ENCODE measurements around the gene ENKD1. TPM values are rescaled to one million over a fixed set of nuclear protein-coding genes. Genes with fewer than 3 reads are reported as not detected.
A peak's percentile ranks its signal among the peaks of the same experiment; 100 is the strongest.

ENKD1 gene
- total RNA-seq, 2 donors from 2014 or later, result 19.0 to 21.2 TPM

GRCh38 chr16:67667453-67667816 is 885 bp upstream of the ENKD1 start:
- TF ChIP-seq, protein P1, sequence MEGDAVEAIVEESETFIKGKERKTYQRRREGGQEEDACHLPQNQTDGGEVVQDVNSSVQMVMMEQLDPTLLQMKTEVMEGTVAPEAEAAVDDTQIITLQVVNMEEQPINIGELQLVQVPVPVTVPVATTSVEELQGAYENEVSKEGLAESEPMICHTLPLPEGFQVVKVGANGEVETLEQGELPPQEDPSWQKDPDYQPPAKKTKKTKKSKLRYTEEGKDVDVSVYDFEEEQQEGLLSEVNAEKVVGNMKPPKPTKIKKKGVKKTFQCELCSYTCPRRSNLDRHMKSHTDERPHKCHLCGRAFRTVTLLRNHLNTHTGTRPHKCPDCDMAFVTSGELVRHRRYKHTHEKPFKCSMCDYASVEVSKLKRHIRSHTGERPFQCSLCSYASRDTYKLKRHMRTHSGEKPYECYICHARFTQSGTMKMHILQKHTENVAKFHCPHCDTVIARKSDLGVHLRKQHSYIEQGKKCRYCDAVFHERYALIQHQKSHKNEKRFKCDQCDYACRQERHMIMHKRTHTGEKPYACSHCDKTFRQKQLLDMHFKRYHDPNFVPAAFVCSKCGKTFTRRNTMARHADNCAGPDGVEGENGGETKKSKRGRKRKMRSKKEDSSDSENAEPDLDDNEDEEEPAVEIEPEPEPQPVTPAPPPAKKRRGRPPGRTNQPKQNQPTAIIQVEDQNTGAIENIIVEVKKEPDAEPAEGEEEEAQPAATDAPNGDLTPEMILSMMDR (conservative IDR thresholded peaks at IDR 0.05), result no peak
- peak; percentile 61 for DNase-seq
- peaks cover 13% of the 10 kb centered on the region for H3K36me3 Mint-ChIP-seq (ENCODE audit: low read depth)
- 86 to 88% methylated on average over 3 to 10 of the region's 10 CpGs for WGBS, 2 experiments (ENCODE audit: insufficient coverage in 1 of 2, insufficient read length in 1 of 2)
- peak overlapping the region; percentile 71 for H3K4me3 Mint-ChIP-seq
- Histone ChIP-seq H3K27ac (ENCODE audit: low read depth, low read length) (peak overlapping the region; percentile 24), H3K27me3 (ENCODE audit: control insufficient read depth, insufficient read depth, low read length, poor library complexity, severe bottlenecking) (no peaks in the 10 kb centered on the region), H3K4me3 (ENCODE audit: low read length) (peak overlapping the region; percentile 76), H3K36me3 (ENCODE audit: control insufficient read depth, insufficient read depth, low read length) (peaks cover 8% of the 10 kb centered on the region), H3K9ac (ENCODE audit: extremely low read depth, low read length, poor library complexity, severe bottlenecking) (no peak overlapping the region), H3K4me1 (ENCODE audit: control insufficient read depth, insufficient read depth, low read length) (no peaks in the 10 kb centered on the region), H3K9me3 (ENCODE audit: control insufficient read depth, low read length) (no peaks in the 10 kb centered on the region)
- no peak overlapping the region for H3K27ac Mint-ChIP-seq
- peaks cover 2% of the 10 kb centered on the region for H3K4me1 Mint-ChIP-seq
- H3K27me3 Mint-ChIP-seq (ENCODE audit: insufficient read depth), result peaks cover 2% of the 10 kb centered on the region
- no peaks in the 10 kb centered on the region for H3K9me3 Mint-ChIP-seq

DNA sequence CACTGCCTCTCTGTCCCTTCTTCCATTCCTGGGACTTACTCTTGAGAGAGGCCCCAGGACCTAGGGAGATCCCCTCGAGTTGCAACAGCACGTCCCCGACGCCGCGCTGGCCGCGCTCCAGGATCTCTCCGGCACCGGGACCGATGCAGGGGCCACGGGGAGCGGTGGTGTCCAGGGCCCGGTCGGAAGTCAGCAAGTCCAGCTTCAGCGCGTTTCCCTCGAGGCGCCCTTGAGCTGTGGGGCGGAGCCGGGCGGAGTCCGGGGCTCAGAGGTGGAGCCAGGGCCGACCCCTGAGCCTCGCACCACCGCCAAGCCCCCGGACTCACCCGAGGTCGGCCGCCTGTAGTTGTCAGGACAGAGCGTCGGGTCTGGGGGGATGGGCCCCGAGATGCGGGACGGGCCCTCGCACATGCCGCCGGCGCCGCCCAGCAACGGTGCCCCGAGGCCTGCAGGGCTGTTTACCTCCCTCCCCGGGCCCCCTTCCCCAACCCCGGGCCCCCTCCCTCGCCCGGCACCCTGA is 458 bp downstream of the ENKD1 start:
- Histone ChIP-seq H3K27ac (ENCODE audit: low read depth, low read length) (peak overlapping the region; percentile 53), H3K36me3 (ENCODE audit: control insufficient read depth, insufficient read depth, low read length) (peaks cover 11% of the 10 kb centered on the region), H3K4me1 (ENCODE audit: control insufficient read depth, insufficient read depth, low read length) (peaks cover 4% of the 10 kb centered on the region), H3K9ac (ENCODE audit: extremely low read depth, low read length, poor library complexity, severe bottlenecking) (peak overlapping the region; percentile 34), H3K27me3 (ENCODE audit: control insufficient read depth, insufficient read depth, low read length, poor library complexity, severe bottlenecking) (no peaks in the 10 kb centered on the region), H3K9me3 (ENCODE audit: control insufficient read depth, low read length) (no peaks in the 10 kb centered on the region), H3K4me3 (ENCODE audit: low read length) (peak overlapping the region; percentile 76)
- Mint-ChIP-seq H3K4me3 (peak overlapping the region; percentile 71), H3K27me3 (ENCODE audit: insufficient read depth) (peaks cover 5% of the 10 kb centered on the region), H3K4me1 (peaks cover 6% of the 10 kb centered on the region), H3K36me3 (ENCODE audit: low read depth) (peaks cover 13% of the 10 kb centered on the region), H3K27ac (no peak overlapping the region), H3K9me3 (no peaks in the 10 kb centered on the region)
- peak; percentile 80 for DNase-seq
- TF ChIP-seq, protein P1 (conservative IDR thresholded peaks at IDR 0.05), result no peak
- WGBS, 2 experiments (ENCODE audit: insufficient coverage in 1 of 2, insufficient read length in 1 of 2), result 3 to 23% methylated on average over 6 to 46 of the region's 46 CpGs

DNA sequence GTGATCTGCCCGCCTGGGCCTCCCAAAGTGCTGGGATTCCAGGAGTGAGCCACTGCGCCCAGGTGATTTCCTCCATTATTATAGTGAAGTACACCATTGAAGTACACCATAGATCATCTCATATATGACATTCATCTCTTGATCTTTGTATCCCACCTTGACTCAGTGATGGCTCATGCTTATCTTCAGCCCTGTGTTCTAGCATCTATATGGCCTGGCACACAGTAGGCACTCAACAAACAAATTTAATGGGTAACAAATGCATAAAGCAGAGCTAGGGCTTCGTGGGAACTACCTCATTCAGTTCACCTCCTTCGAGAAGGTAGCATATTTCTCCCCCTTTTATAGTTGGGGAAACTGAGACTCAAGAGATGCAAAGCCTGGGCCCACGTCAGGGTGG is 952 bp downstream of the ENKD1 start:
- H3K4me1 ChIP-seq (ENCODE audit: control insufficient read depth, insufficient read depth, low read length), result peaks cover 4% of the 10 kb centered on the region
- H3K27ac Mint-ChIP-seq, result no peak overlapping the region
- no peak overlapping the region for H3K27ac ChIP-seq (ENCODE audit: low read depth, low read length)
- H3K4me3 ChIP-seq (ENCODE audit: low read length), result peak overlapping the region; percentile 76
- peaks cover 7% of the 10 kb centered on the region for H3K4me1 Mint-ChIP-seq
- no peak overlapping the region for H3K9ac ChIP-seq (ENCODE audit: extremely low read depth, low read length, poor library complexity, severe bottlenecking)
- H3K27me3 Mint-ChIP-seq (ENCODE audit: insufficient read depth), result peaks cover 5% of the 10 kb centered on the region
- WGBS, 2 experiments (ENCODE audit: insufficient coverage in 1 of 2, insufficient read length in 1 of 2), result 80 to 85% methylated on average over 4 to 5 of the region's 5 CpGs
- no peaks in the 10 kb centered on the region for H3K9me3 Mint-ChIP-seq
- peak overlapping the region; percentile 71 for H3K4me3 Mint-ChIP-seq
- DNase-seq, result no peak
- TF ChIP-seq, protein P1 (conservative IDR thresholded peaks at IDR 0.05), result no peak
- no peaks in the 10 kb centered on the region for H3K9me3 ChIP-seq (ENCODE audit: control insufficient read depth, low read length)
- H3K36me3 ChIP-seq (ENCODE audit: control insufficient read depth, insufficient read depth, low read length), result peaks cover 11% of the 10 kb centered on the region
- H3K36me3 Mint-ChIP-seq (ENCODE audit: low read depth), result peaks cover 13% of the 10 kb centered on the region
- H3K27me3 ChIP-seq (ENCODE audit: control insufficient read depth, insufficient read depth, low read length, poor library complexity, severe bottlenecking), result no peaks in the 10 kb centered on the region

All from endodermal cell (in vitro differentiated cells).